H9 (cell line): ENCODE results near the gene RNPS1. TPM values are rescaled to one million over a fixed set of nuclear protein-coding genes. Genes with fewer than 3 reads are reported as not detected.

Experiments
- DNase-seq: peaks from one replicate; pipeline ENCODE4 v3.0.0-alpha.2; 2017
- H2AFZ ChIP-seq: one replicate; pipeline ENCODE4 v1.6.1; 2013; ENCODE audit warnings: mild to moderate bottlenecking, low read length, control low read depth, moderate library complexity
- H2AK5ac ChIP-seq: 2 replicates; pipeline ENCODE4 v1.6.1; 2013; ENCODE audit warnings: low read length, control low read depth, mixed read lengths; ENCODE audit not compliant: insufficient read length
- H2BK120ac ChIP-seq: one replicate; pipeline ENCODE4 v1.6.1; 2013; ENCODE audit warnings: low read depth, mild to moderate bottlenecking, low read length, control low read depth, inconsistent platforms; ENCODE audit not compliant: poor library complexity, severe bottlenecking
- H2BK12ac ChIP-seq: 2 replicates; pipeline ENCODE4 v1.6.1; 2013; ENCODE audit warnings: low read length, control low read depth, mixed read lengths, low read depth; ENCODE audit not compliant: insufficient read length
- H2BK15ac ChIP-seq: 2 replicates; pipeline ENCODE4 v1.6.1; 2013; ENCODE audit warnings: low read depth, low read length, control low read depth
- H2BK20ac ChIP-seq: one replicate; pipeline ENCODE4 v1.6.1; 2013; ENCODE audit warnings: low read depth, mild to moderate bottlenecking, low read length, control low read depth, inconsistent platforms; ENCODE audit not compliant: poor library complexity, severe bottlenecking
- H2BK5ac ChIP-seq: 2 replicates; pipeline ENCODE4 v1.6.1; 2013; ENCODE audit warnings: low read length, control low read depth, mixed read lengths; ENCODE audit not compliant: insufficient read length
- H3K14ac ChIP-seq: 2 replicates; pipeline ENCODE4 v1.6.1; 2013; ENCODE audit warnings: low read length, control low read depth; ENCODE audit not compliant: insufficient read depth
- H3K18ac ChIP-seq: 2 replicates; pipeline ENCODE4 v1.6.1; 2013; ENCODE audit warnings: low read depth, mild to moderate bottlenecking, mixed read lengths, low read length, control low read depth; ENCODE audit not compliant: insufficient read length
- H3K23ac ChIP-seq: 2 replicates; pipeline ENCODE4 v1.6.1; 2013; ENCODE audit warnings: low read length, control low read depth, mixed read lengths, low read depth; ENCODE audit not compliant: insufficient read length
- H3K23me2 ChIP-seq: 2 replicates; pipeline ENCODE4 v1.6.1; 2013; ENCODE audit warnings: low read depth, mild to moderate bottlenecking, mixed read lengths, low read length, control low read depth; ENCODE audit not compliant: insufficient read length, poor library complexity, severe bottlenecking
- H3K27ac ChIP-seq: 2 replicates; pipeline ENCODE4 v1.5.1; 2013; ENCODE audit warnings: low read length, control low read depth, mixed read lengths, low read depth; ENCODE audit not compliant: insufficient read length
- H3K27me3 ChIP-seq: 2 replicates; pipeline ENCODE4 v1.6.1; 2013; ENCODE audit warnings: low read length, control low read depth, inconsistent platforms; ENCODE audit not compliant: insufficient read depth
- H3K4ac ChIP-seq: 2 replicates; pipeline ENCODE4 v1.6.1; 2013; ENCODE audit warnings: low read depth, mild to moderate bottlenecking, control low read depth, inconsistent platforms, low read length, moderate library complexity
- H3K4me1 ChIP-seq: 2 replicates; pipeline ENCODE4 v1.6.1; 2013; ENCODE audit warnings: low read length, control low read depth, inconsistent platforms; ENCODE audit not compliant: insufficient read depth
- H3K4me2 ChIP-seq: 2 replicates; pipeline ENCODE4 v1.6.1; 2013; ENCODE audit warnings: low read length, control low read depth, mixed read lengths; ENCODE audit not compliant: insufficient read length, insufficient read depth
- H3K56ac ChIP-seq: 2 replicates; pipeline ENCODE4 v1.6.1; 2013; ENCODE audit warnings: low read depth, mild to moderate bottlenecking, mixed read lengths, low read length, control low read depth; ENCODE audit not compliant: insufficient read length
- H3K79me1 ChIP-seq: 2 replicates; pipeline ENCODE4 v1.6.1; 2013; ENCODE audit warnings: low read depth, mild to moderate bottlenecking, moderate library complexity, low read length, control low read depth, inconsistent platforms; ENCODE audit not compliant: insufficient read depth, poor library complexity, severe bottlenecking
- H3K79me2 ChIP-seq: 2 replicates; pipeline ENCODE4 v1.6.1; 2013; ENCODE audit warnings: low read length, control low read depth, inconsistent platforms; ENCODE audit not compliant: insufficient read depth
- H3K9ac ChIP-seq: 2 replicates; pipeline ENCODE4 v1.6.1; 2013; ENCODE audit warnings: low read length, control low read depth, mixed read lengths; ENCODE audit not compliant: insufficient read length; ENCODE audit errors: extremely low read depth
- H3K9me3 ChIP-seq: one replicate; pipeline ENCODE4 v1.6.1; 2013; ENCODE audit warnings: low read depth, low read length, inconsistent platforms; ENCODE audit not compliant: control insufficient read depth
- H3T11ph ChIP-seq: one replicate; pipeline ENCODE4 v1.6.1; 2013; ENCODE audit warnings: mild to moderate bottlenecking, low read length, control low read depth, inconsistent platforms
- H4K20me1 ChIP-seq: one replicate; pipeline ENCODE4 v1.6.1; 2013; ENCODE audit not compliant: control insufficient read depth, insufficient read length, insufficient read depth
- H4K5ac ChIP-seq: 2 replicates; pipeline ENCODE4 v1.6.1; 2013; ENCODE audit warnings: low read depth, mild to moderate bottlenecking, mixed read lengths, low read length, control low read depth; ENCODE audit not compliant: insufficient read length
- H4K8ac ChIP-seq: replicated peaks from 2 replicates; pipeline ENCODE4 v1.6.1; 2013; ENCODE audit warnings: low read length, control low read depth, mixed read lengths, low read depth; ENCODE audit not compliant: insufficient read length
- H4K91ac ChIP-seq: 2 replicates; pipeline ENCODE4 v1.6.1; 2013; ENCODE audit warnings: low read depth, mild to moderate bottlenecking, moderate library complexity, mixed read lengths, low read length, control low read depth; ENCODE audit not compliant: insufficient read length
- H3K27ac Mint-ChIP-seq, 3 experiments: 2 replicates in 2 of 3; 3 replicates in 1 of 3; pipeline ENCODE4 v1.8.0; 2020 to 2021; ENCODE audit warnings: mixed read lengths in 3 of 3, mild to moderate bottlenecking in 1 of 3, moderate library complexity in 1 of 3
- H3K27me3 Mint-ChIP-seq: 2 replicates; pipeline ENCODE4 v1.8.0; 2021; ENCODE audit warnings: low read depth, mild to moderate bottlenecking, moderate library complexity, mixed read lengths
- H3K36me3 Mint-ChIP-seq, 3 experiments: 2 replicates in 2 of 3; 3 replicates in 1 of 3; pipeline ENCODE4 v1.8.0; 2020 to 2021; ENCODE audit warnings: low read depth in 3 of 3, mixed read lengths in 3 of 3; ENCODE audit not compliant: insufficient read depth in 1 of 3
- H3K4me1 Mint-ChIP-seq, 2 experiments: 2 replicates each; pipeline ENCODE4 v1.8.0; 2020; ENCODE audit warnings: mixed read lengths in 2 of 2
- H3K4me3 Mint-ChIP-seq, 2 experiments: 2 replicates in 1 of 2; 3 replicates in 1 of 2; pipeline ENCODE4 v1.8.0; 2020 to 2021; ENCODE audit warnings: mild to moderate bottlenecking in 2 of 2, mixed read lengths in 2 of 2, moderate library complexity in 1 of 2
- H3K9me3 Mint-ChIP-seq, 2 experiments: 2 replicates in 1 of 2; 3 replicates in 1 of 2; pipeline ENCODE4 v1.8.0; 2020; ENCODE audit warnings: mild to moderate bottlenecking in 2 of 2, mixed read lengths in 2 of 2, moderate library complexity in 1 of 2
- CTCF ChIP-seq: fragments of 200-600 bp; sonication (generic); conservative IDR thresholded peaks from 3 replicates; pipeline ENCODE4 v1.8.0; 2021; ENCODE audit warnings: antibody characterized with exemption, mild to moderate bottlenecking
- WGBS: extraction: QIAGEN DNeasy Blood & Tissue Kit; methylation state at CpG from one replicate; pipeline ENCODE4 v1.1.7; 2013; ENCODE audit warnings: missing lambda C conversion rate, low lambda C conversion rate, mixed read lengths; ENCODE audit not compliant: insufficient read length; ENCODE audit errors: extremely low coverage; 5-methylcytosine and 5-hydroxymethylcytosine counted together
- total RNA-seq: library from RNA; stranded (reverse); gene quantifications from 2 replicates; pipeline ENCODE4 v1.2.1, GENCODE V29; 2021

The RNPS1 gene
- total RNA-seq, 1 experiment from 2014 or later: 384 TPM

- no peak overlapping the region for H3K4me3 Mint-ChIP-seq
- no peaks in the 10 kb centered on the region for H3K9me3 Mint-ChIP-seq
- no peaks in the 10 kb centered on the region; a peak in 1 of 7 replicates for H3K36me3 Mint-ChIP-seq
- no peak overlapping the region for H3T11ph ChIP-seq
- no peaks in the 10 kb centered on the region for H3K27me3 ChIP-seq
- WGBS: no CpG with 5 or more reads among the region's 5 CpGs
- H3K4me2 ChIP-seq: no peak overlapping the region
- no peaks in the 10 kb centered on the region for H3K4me1 ChIP-seq
- H2BK20ac ChIP-seq: no peak overlapping the region
- H3K79me2 ChIP-seq: no peaks in the 10 kb centered on the region
- no peak overlapping the region for H4K8ac ChIP-seq
- H2BK120ac ChIP-seq: no peak overlapping the region
- no peak for DNase-seq
- H2BK5ac ChIP-seq: no peak overlapping the region
- no peaks in the 10 kb centered on the region for H4K20me1 ChIP-seq
- no peak overlapping the region for H3K23ac ChIP-seq
- H3K56ac ChIP-seq: no peak overlapping the region
- peaks cover 0 to 6% of the 10 kb centered on the region in 2 experiments; a peak in 1 of 4 replicates for H3K4me1 Mint-ChIP-seq
- H3K14ac ChIP-seq: no peak overlapping the region
- no peaks in the 10 kb centered on the region for H3K9me3 ChIP-seq
- no peak overlapping the region for H3K27ac Mint-ChIP-seq
- H2BK15ac ChIP-seq: no peak overlapping the region
- H3K23me2 ChIP-seq: no peaks in the 10 kb centered on the region
- H3K79me1 ChIP-seq: no peaks in the 10 kb centered on the region
- H3K18ac ChIP-seq: no peak overlapping the region
- H2AFZ ChIP-seq: no peak overlapping the region
- TF ChIP-seq CTCF: no peak
- H3K9ac ChIP-seq: no peak overlapping the region
- peaks cover 4% of the 10 kb centered on the region; the same call in 1 of the 2 replicates for H3K27me3 Mint-ChIP-seq
- no peak overlapping the region for H2BK12ac ChIP-seq
- no peak overlapping the region for H3K27ac ChIP-seq
- no peak overlapping the region for H4K5ac ChIP-seq
- H4K91ac ChIP-seq: no peak overlapping the region
- H2AK5ac ChIP-seq: no peak overlapping the region
- no peak overlapping the region for H3K4ac ChIP-seq
Measured at GRCh38 chr16:2282262-2282661, 14.3 kb upstream of the RNPS1 start.
